NCI-H82 treated with DMSO at 0.1 percent for 48 hours (cell line): ENCODE measurements around the gene LRP1.

Source experiments
- DNase-seq: peaks from one replicate; lab custom pipeline; 2025; ENCODE audit not compliant: unreplicated experiment; lab: John Stamatoyannopoulos, UW

Gene LRP1

GRCh38 chr12:57234233-57234570 is 105.9 kb downstream of the LRP1 start:
- no peak for DNase-seq

- no peak for DNase-seq
Measured at GRCh38 chr12:57234571-57235016, 106.3 kb downstream of the LRP1 start.

GRCh38 chr12:57235017-57235727 is 106.9 kb downstream of the LRP1 start:
- DNase-seq, result no peak

DNA sequence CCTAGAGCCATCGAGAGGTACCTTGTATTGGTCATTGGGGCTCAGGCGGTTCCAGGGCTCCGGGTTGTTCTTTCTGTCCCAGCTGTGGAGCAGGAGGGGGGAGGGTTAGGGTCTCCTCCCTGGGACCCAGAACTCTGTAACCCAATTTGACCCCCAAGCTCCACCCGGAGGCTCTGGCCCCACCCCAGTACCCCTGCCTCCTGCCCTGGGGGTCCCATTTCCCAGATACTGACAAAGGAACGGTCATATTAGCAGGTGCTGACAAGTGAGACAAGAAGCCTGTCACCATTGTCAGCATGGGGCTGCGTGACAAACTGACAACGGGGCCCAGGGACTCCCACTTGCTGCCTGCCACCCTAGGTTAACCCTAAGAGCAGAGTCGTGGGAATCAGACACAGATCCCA is 107.4 kb downstream of the LRP1 start:
- DNase-seq, result no peak

- DNase-seq, result no peak
Measured at GRCh38 chr12:57236201-57236924, 108.1 kb downstream of the LRP1 start.

DNA sequence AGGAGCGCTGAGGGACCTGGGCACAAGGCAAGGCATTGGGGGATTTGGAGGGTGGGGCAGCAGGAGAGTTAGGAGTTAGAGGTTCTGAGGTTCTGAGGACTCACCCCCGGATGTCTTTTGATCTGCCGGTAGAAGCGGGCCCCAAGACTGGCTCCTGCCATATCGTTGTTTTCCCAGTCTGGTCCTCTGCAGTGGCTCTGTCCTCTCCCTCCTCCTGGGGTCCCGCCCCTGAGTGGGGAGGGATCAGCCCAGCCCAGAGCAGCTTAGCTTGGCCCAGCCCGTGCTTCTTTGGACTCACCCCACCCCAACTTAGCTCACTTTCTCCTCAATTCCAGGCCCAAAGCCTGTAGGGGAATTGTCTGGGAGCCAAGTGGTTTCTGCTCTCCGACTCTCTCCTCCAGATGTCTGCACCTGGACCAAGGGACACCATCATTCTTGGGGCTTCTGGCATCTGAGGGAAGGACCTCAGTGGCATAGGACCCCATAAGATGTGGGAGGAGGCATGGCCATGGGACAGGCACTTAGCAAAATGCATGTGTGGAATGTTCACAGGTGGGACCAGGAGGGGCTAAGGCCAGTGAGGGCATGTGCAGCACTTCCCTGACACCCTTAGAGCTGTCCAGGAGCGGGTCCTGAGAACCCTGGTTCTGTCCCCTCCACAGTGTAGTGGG is 108.8 kb downstream of the LRP1 start:
- no peak for DNase-seq

- no peak for DNase-seq
Measured at GRCh38 chr12:57237596-57237931, 109.3 kb downstream of the LRP1 start.

GRCh38 chr12:57237932-57238853 is 109.9 kb downstream of the LRP1 start:
- DNase-seq, result peak; percentile 36

GRCh38 chr12:57238854-57239554 is 110.7 kb downstream of the LRP1 start:
- peak; percentile 78 for DNase-seq

- DNase-seq, result no peak
Measured at GRCh38 chr12:57239587-57240065, 111.3 kb downstream of the LRP1 start.

- DNase-seq, result peak; percentile 54
Measured at GRCh38 chr12:57240066-57240921, 112.0 kb downstream of the LRP1 start.

GRCh38 chr12:57240926-57241401 is 112.7 kb downstream of the LRP1 start:
- DNase-seq, result peak; percentile 65

DNA sequence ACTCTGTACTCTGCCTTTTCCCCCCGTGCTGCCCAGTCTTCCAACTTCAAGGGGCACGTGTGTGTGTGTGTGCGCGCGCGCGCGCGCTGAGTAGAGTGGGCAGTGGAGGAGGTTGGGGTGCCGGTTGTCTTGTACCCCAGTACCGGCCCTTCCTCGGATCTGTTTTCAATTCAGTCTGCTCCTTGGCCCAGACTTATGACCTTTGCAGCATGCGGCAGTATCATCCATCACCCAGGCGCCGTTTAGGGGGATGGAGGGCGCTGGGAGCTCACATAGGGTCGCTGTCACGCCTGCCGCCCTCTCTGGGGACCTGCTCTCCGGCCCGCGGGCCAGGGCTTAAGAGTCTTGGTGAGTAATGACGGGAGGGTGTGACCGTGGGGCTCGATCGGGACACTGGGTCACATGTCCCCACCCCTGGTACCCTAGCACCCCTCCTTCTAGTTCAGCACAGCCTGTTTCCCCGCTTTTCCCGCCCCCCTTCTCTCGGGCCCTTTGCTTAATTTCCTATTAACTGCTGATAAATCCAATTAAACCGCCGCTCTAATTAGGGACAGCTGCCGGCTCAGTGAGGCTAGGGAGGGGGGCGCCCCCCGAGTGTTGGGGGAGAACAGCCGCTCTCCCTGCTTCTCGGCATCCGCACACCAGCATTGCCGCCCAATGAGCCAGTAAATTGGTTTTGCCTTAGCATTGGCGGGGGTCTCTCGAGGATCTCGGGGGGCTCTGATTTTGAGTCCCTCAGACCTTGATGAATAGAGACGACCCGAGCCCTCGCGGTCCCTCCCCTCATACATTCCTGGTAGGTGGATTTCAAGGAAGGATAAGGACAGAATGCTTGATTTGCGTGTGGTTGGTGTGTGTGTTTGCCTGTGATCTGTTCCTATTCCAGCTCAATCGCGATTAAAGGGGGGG is 113.4 kb downstream of the LRP1 start:
- peak; percentile 84 for DNase-seq

- peak; percentile 68 for DNase-seq
Measured at GRCh38 chr12:57242329-57242690, 114.0 kb downstream of the LRP1 start.

GRCh38 chr12:57242691-57243454 is 114.6 kb downstream of the LRP1 start:
- DNase-seq, result peak; percentile 86

GRCh38 chr12:57243521-57244311 is 115.4 kb downstream of the LRP1 start:
- peak; percentile 86 for DNase-seq

GRCh38 chr12:57244312-57244696 is 116.0 kb downstream of the LRP1 start:
- no peak for DNase-seq
